Measurements from ENCODE around the gene DRC7. TPM values are rescaled to one million over a fixed set of nuclear protein-coding genes. Genes with fewer than 3 reads are reported as not detected.

DRC7 gene
- total RNA-seq, 2 donors from 2014 or later, result not detected

DNA sequence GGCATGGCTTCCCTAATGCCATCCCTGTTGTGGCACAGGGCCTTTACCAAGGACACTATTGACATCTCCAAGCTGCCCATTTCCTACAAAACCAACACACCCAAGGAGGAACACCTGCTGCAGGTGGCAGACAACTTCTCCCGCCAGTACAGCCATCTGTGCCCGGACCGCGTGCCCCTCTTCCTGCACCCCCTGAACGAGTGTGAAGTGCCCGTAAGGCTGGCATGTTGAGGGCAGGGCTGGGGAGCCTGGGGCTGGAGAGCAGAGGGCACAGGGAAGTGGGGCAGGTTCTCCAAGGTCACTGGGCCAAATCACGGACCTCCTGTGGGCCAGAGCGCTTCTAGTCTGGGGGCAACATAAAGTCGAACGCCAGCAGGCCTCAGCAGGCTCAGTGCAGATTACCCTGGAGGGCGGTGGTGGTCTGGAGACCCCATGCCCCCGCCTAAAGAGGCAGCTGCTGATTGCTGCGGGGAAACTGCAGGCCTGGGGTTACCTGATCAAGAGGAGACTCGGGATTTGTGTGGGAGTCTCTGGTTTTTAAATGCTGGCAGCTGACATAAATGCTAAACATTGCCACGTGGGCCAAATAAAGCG is 4.3 kb downstream of the DRC7 start:
- TF ChIP-seq, protein P1, sequence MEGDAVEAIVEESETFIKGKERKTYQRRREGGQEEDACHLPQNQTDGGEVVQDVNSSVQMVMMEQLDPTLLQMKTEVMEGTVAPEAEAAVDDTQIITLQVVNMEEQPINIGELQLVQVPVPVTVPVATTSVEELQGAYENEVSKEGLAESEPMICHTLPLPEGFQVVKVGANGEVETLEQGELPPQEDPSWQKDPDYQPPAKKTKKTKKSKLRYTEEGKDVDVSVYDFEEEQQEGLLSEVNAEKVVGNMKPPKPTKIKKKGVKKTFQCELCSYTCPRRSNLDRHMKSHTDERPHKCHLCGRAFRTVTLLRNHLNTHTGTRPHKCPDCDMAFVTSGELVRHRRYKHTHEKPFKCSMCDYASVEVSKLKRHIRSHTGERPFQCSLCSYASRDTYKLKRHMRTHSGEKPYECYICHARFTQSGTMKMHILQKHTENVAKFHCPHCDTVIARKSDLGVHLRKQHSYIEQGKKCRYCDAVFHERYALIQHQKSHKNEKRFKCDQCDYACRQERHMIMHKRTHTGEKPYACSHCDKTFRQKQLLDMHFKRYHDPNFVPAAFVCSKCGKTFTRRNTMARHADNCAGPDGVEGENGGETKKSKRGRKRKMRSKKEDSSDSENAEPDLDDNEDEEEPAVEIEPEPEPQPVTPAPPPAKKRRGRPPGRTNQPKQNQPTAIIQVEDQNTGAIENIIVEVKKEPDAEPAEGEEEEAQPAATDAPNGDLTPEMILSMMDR (IDR thresholded peaks at IDR 0.05), result no peak
- ATAC-seq (ENCODE audit: insufficient number of reproducible peaks, low FRiP score, low read depth) (no peak), DNase-seq (ENCODE audit: low spot score) (no peak)
- Histone ChIP-seq H3K9me3 (no peaks in the 10 kb centered on the region), H3K36me3 (no peaks in the 10 kb centered on the region), H3K4me3 (no peak overlapping the region), H3K27me3 (replicated peaks; ENCODE audit: insufficient read depth) (no peaks in the 10 kb centered on the region), H3K27ac (no peak overlapping the region), H3K4me1 (ENCODE audit: control insufficient read depth in 1 of 2, low read depth in 2 of 2) (no peaks in the 10 kb centered on the region)

DNA sequence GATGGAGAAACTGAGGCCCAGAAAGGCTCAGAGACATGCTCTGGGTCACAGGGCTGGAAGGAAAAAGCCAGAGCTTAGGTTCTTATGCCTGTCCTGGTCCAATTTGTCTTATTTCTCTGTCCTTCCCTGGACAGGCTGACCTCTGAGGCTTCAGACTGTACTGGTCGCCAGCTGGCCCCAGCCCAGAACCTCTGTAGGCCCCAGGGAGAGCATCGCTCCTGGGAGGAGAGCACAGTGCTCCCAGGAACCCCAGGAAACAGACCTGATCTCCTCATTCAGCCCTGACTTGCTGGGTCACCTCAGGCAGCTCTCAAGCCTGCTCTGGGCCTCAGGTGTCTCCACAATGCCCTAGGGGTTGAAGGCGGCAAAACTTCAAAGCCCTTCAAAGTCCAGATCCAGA is 4.9 kb downstream of the DRC7 start:
- Histone ChIP-seq H3K27ac (no peak overlapping the region), H3K27me3 (replicated peaks; ENCODE audit: insufficient read depth) (no peaks in the 10 kb centered on the region), H3K4me3 (no peak overlapping the region), H3K9me3 (no peaks in the 10 kb centered on the region), H3K4me1 (ENCODE audit: control insufficient read depth in 1 of 2, low read depth in 2 of 2) (no peaks in the 10 kb centered on the region), H3K36me3 (no peaks in the 10 kb centered on the region)
- DNase-seq (ENCODE audit: low spot score) (no peak), ATAC-seq (ENCODE audit: insufficient number of reproducible peaks, low FRiP score, low read depth) (no peak)
- TF ChIP-seq, protein P1 (IDR thresholded peaks at IDR 0.05), result no peak

DNA sequence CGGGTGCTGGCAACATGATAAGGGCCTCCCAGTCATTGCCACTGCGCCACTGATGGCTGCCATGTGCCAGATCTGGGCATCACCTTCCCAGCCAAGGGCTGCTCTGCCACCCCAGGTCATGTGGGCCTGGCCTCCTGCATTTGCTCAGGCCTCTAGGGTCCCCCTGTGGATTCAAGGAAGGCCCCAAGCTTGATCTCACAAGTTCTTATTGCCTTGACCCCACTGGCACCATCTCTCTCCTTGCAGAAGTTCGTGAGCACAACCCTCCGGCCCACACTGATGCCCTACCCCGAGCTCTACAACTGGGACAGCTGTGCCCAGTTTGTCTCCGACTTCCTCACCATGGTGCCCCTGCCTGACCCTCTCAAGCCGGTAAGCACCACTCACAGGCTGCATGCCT is 5.3 kb downstream of the DRC7 start:
- Histone ChIP-seq H3K4me3 (no peak overlapping the region), H3K27me3 (replicated peaks; ENCODE audit: insufficient read depth) (no peaks in the 10 kb centered on the region), H3K36me3 (no peaks in the 10 kb centered on the region), H3K4me1 (ENCODE audit: control insufficient read depth in 1 of 2, low read depth in 2 of 2) (no peaks in the 10 kb centered on the region), H3K27ac (no peak overlapping the region), H3K9me3 (no peaks in the 10 kb centered on the region)
- DNase-seq (ENCODE audit: low spot score) (no peak), ATAC-seq (ENCODE audit: insufficient number of reproducible peaks, low FRiP score, low read depth) (no peak)
- TF ChIP-seq, protein P1 (IDR thresholded peaks at IDR 0.05), result no peak

DNA sequence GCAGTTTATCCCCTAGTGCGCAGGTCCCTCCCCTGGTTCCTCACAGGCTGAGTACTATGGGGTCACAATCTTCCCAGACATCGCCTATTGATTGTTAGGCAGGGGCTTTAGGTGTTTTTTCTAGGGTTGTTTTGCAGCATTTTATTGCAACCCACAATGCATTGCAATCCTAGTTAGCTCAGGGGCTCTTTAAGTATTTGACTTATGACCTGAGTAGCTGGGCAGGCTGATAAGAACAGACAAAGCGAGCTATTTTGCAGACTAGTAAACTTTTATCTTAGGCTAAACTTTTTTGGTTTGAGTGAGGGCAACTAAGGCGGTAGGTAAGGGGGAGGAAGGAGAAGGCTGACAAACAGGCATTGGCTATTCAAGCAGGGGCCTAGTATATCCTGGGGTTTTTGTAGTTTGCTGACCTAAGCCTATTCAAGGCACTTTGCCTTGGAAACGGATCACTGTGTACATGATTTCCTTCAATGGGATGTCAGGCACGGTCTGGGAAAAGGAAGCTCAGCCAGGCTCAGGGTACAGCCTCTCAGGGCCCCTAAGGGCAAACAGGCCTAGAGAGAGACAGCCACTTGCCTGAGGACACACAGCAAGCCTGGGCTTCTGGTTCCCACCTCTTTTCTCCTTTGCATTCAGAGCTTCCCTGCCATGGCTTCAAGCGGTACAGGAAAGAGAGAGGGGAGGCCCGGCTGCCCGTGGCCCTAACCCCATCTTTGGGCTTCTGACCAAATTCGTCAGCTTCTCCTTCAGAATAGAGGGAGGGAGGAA is 6.4 kb downstream of the DRC7 start:
- Histone ChIP-seq H3K4me1 (ENCODE audit: control insufficient read depth in 1 of 2, low read depth in 2 of 2) (no peaks in the 10 kb centered on the region), H3K27ac (no peak overlapping the region), H3K36me3 (no peaks in the 10 kb centered on the region), H3K4me3 (no peak overlapping the region), H3K9me3 (no peaks in the 10 kb centered on the region), H3K27me3 (replicated peaks; ENCODE audit: insufficient read depth) (no peaks in the 10 kb centered on the region)
- no peak for DNase-seq (ENCODE audit: low spot score)
- ATAC-seq (ENCODE audit: insufficient number of reproducible peaks, low FRiP score, low read depth), result no peak
- TF ChIP-seq, protein P1 (IDR thresholded peaks at IDR 0.05), result no peak

DNA sequence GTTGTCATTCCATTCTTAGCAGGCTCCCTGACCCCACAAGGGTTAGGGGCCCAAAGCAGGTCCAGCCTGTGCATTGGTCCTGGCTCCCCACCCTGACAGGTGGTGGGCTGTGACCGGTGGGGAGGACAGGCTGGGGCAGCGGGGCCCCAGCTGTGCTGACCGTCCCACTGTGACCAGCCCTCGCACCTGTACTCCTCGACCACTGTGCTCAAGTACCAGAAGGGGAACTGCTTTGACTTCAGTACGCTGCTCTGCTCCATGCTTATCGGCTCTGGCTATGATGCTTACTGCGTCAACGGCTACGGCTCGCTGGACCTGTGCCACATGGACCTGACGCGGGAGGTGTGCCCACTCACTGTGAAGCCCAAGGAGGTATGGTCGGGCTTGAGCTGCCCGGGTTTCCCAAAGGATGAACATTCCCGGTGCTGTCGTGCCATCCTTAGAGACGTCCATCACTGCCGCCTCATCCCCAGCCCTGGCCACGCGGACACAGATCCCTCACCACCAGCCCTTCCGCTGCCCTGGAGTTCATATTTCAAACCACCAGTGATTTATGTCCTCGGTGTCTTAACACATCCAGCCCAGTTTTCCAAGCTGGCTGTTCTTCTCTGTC is 7.3 kb downstream of the DRC7 start:
- TF ChIP-seq, protein P1 (IDR thresholded peaks at IDR 0.05), result no peak
- H3K27me3 ChIP-seq (replicated peaks; ENCODE audit: insufficient read depth), result no peaks in the 10 kb centered on the region
- H3K9me3 ChIP-seq, result no peaks in the 10 kb centered on the region
- no peak overlapping the region for H3K4me3 ChIP-seq
- no peaks in the 10 kb centered on the region for H3K36me3 ChIP-seq
- H3K4me1 ChIP-seq (ENCODE audit: control insufficient read depth in 1 of 2, low read depth in 2 of 2), result no peaks in the 10 kb centered on the region
- DNase-seq (ENCODE audit: low spot score), result no peak
- no peak for ATAC-seq (ENCODE audit: insufficient number of reproducible peaks, low FRiP score, low read depth)
- H3K27ac ChIP-seq, result no peak overlapping the region
